ENCODE data around the gene CHST11. TPM values are rescaled to one million over a fixed set of nuclear protein-coding genes. Genes with fewer than 3 reads are reported as not detected.

CHST11 gene
- polyA plus RNA-seq, 1 donor: 2.0 TPM

GRCh38 chr12:104761611-104762010, 304.9 kb downstream of the CHST11 start:
- DNase-seq (ENCODE audit: low read depth): no peak

GRCh38 chr12:104763168-104763805, 306.5 kb downstream of the CHST11 start:
- DNase-seq (ENCODE audit: low read depth): no peak

- no peak for DNase-seq (ENCODE audit: low read depth)
Measured at GRCh38 chr12:104764225-104765091, 307.7 kb downstream of the CHST11 start.

- DNase-seq (ENCODE audit: low read depth): no peak
Measured at GRCh38 chr12:104767261-104767660, 310.5 kb downstream of the CHST11 start.

GRCh38 chr12:104768033-104768432, 311.3 kb downstream of the CHST11 start:
- DNase-seq (ENCODE audit: low read depth): no peak

GRCh38 chr12:104769144-104769561, 312.4 kb downstream of the CHST11 start:
- DNase-seq (ENCODE audit: low read depth): no peak

GRCh38 chr12:104772336-104772735, 315.6 kb downstream of the CHST11 start:
- DNase-seq (ENCODE audit: low read depth): no peak

DNA sequence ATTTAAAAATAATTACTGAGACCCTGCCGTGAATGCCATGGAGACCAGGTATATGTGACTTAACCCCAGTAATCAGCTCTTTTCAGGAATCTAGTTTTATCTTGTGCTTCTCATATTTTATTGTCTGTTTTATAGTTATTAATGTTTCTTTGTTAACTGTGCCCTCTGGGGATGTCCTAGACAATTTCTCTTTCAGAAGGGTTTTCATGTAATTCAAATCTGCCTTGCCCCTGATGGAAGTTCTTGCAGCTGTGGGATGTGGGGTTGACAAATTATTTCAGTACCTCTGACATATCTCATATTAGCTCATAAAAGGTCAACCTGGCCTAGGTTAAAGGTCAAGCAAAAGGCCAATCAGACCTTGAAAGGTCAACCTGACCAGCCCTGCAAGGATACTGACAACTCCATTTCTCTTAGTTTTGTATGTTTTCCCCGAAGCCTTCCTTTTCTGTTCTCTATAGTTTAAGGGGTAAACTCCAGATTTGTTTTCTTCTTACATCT, 319.0 kb downstream of the CHST11 start:
- DNase-seq (ENCODE audit: low read depth): no peak

DNA sequence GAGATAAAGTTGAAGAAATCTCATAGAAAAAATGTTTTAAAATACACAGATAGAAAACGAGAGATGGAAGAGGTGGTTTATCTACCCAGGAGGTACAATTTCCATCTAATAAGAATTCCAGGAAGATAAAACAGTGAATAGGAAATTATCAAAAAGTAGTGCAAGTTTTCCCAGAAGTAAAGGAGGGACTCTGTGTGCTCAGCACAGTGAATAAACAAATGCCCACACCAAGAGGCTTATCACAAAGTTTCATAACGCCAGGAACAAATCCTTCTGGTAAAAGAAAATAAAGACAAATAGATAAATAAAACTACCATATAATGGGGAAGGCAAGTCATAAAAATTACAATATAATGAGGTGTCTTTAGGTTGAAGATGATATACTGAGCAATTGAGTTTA, 322.4 kb downstream of the CHST11 start:
- DNase-seq (ENCODE audit: low read depth): no peak

DNA sequence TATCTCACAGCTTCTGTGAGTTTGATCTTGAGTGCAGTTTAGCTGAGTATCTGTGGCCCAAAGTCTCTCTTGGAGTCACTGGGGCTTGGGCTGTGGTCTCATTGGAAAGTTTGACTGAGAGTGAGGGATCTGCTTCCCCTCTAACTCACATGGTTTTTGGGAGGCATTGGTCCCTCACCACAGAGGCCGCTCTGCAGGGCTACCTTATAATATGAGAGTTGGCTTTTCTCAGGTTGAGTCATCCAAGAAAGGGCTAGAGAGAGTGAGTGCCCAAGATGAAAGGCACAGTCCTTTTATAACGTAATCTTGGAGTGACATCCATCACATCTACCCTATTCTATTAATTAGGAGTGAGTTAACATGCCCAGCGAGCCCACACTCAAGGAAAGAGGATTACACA, 325.5 kb downstream of the CHST11 start:
- DNase-seq (ENCODE audit: low read depth): no peak

- DNase-seq (ENCODE audit: low read depth): no peak
Measured at GRCh38 chr12:104784592-104784991, 327.8 kb downstream of the CHST11 start.

- DNase-seq (ENCODE audit: low read depth): no peak
Measured at GRCh38 chr12:104785886-104786285, 329.1 kb downstream of the CHST11 start.

DNA sequence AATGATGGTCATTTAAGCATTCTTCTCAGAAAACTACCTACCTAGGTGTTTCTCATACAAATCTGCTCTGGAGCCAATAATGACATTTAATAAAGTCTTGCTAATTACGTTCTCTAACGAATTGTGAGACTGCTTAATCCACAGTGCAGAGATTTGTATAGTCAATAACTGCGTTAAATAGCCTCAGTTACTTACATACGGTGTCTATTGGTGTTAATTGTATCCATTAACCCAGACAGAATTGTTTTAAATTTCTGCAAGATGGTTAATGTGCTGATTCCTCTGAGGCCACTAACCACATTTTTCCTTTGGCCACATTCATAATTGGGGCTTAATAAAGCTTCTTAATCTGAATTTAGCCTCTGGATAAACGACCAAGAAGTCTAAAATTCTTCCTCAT, 329.6 kb downstream of the CHST11 start:
- DNase-seq (ENCODE audit: low read depth): no peak

- no peak for DNase-seq (ENCODE audit: low read depth)
Measured at GRCh38 chr12:104788840-104789271, 332.1 kb downstream of the CHST11 start.

- DNase-seq (ENCODE audit: low read depth): no peak
Measured at GRCh38 chr12:104790296-104791125, 333.8 kb downstream of the CHST11 start.

DNA sequence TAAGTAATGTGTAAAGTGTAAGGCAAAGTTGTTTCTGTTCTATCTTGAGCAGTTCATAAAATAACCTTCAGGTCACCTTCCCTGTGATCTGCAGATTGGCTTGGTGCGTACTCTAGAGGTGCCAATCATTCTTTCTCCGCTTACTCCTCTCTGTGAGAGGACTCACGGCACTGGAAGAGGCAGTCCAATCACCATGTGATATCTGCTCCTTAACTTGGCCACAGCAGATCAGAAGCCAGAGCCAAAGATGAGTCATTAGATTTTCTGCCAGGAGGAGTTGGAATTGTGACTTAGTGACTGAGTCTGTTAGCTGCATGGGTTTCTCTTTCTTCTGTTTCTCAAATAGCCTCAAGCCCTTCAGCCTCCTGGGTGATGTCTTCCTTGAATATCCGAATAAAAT, 335.8 kb downstream of the CHST11 start:
- DNase-seq (ENCODE audit: low read depth): peak; percentile 69

DNA sequence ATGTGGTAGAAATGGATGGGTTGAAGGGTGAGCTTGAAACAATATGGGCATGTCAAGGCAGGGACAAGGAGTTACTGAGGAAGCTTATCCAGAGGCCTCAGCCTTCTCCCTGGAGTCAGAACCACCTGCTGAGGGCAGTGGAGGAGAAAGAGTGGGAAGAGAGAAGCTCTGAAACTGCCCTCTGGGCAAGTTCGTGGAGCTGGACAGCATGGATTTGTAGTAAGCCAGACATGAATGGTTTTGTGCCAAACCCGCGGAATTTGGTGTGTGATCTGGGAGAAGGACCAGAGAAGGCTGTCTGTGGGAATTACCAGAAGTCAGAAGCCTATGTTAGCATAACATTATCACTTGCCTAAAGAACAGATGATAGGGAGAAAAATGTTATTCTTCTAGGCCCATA, 336.5 kb downstream of the CHST11 start:
- no peak for DNase-seq (ENCODE audit: low read depth)

- DNase-seq (ENCODE audit: low read depth): no peak
Measured at GRCh38 chr12:104793968-104794367, 337.2 kb downstream of the CHST11 start.

DNA sequence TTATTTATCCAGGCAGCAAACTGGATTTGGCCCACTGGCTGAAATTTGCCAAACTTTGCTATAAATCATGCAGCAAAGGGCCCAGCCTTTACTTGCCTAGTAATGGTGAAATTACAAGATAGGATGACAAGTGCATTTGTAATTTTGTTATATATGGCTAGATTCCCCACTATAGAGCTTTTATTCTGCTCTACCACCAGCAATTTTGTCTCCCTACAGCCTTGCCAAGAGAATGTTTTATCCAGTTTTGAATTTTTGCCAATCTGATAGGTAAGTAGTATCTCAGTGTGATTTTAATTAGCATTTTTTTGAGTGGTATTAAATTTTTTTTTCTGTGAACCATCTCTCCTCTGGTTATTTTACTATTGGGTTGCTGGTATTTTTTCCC, 339.7 kb downstream of the CHST11 start:
- no peak for DNase-seq (ENCODE audit: low read depth)

- DNase-seq (ENCODE audit: low read depth): no peak
Measured at GRCh38 chr12:104799458-104799857, 342.7 kb downstream of the CHST11 start.

- no peak for DNase-seq (ENCODE audit: low read depth)
Measured at GRCh38 chr12:104801005-104801404, 344.3 kb downstream of the CHST11 start.

DNA sequence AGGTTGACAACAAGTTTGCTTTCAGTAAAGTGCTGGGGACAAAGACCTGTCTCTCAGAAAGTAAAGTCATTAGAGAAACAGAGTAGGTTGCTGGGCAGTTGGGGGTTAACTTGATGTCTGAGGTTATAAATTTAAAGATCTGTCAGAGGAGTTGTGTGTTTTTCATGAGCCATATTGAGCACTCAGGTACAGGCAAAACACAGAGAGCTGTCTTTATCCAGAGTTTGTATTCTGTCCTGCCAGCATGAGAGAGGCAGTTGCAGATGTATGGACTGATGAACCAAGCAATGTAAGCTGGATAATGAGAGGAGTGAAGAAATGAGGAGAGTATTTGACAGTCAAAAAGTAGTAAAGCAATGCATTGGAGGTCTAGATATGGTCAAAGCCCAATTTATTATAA, 344.7 kb downstream of the CHST11 start:
- no peak for DNase-seq (ENCODE audit: low read depth)

Measured in forelimb muscle (tissue), 1 donor.